Activated naive CD8-positive, alpha-beta T cell treated with anti-CD3 and anti-CD28 coated beads for 36 hours (primary cell): ENCODE data around the gene NCLN. TPM values are rescaled to one million over a fixed set of nuclear protein-coding genes. Genes with fewer than 3 reads are reported as not detected.
"Not testable (repeated sequence)": the region's sequence is repeated elsewhere in the genome, so short reads cannot be mapped to it uniquely, and the experiment has no call there.

Experiments used
- DNase-seq: peaks from one replicate; pipeline ENCODE4 v3.0.0; 2021
- H3K27ac Mint-ChIP-seq: one replicate; pipeline ENCODE4 v1.8.0; 2022; ENCODE audit warnings: mild to moderate bottlenecking, moderate library complexity, mixed read lengths
- H3K27me3 Mint-ChIP-seq: one replicate; pipeline ENCODE4 v1.8.0; 2022; ENCODE audit warnings: mild to moderate bottlenecking, mixed read lengths
- H3K36me3 Mint-ChIP-seq: one replicate; pipeline ENCODE4 v1.8.0; 2021; ENCODE audit warnings: mild to moderate bottlenecking, mixed read lengths
- H3K4me1 Mint-ChIP-seq: one replicate; pipeline ENCODE4 v1.8.0; 2021; ENCODE audit warnings: mixed read lengths
- H3K4me3 Mint-ChIP-seq: one replicate; pipeline ENCODE4 v1.8.0; 2022; ENCODE audit warnings: mild to moderate bottlenecking, moderate library complexity, mixed read lengths
- H3K9me3 Mint-ChIP-seq: one replicate; pipeline ENCODE4 v1.8.0; 2022; ENCODE audit warnings: mixed read lengths
- total RNA-seq, 2 experiments: library from RNA; stranded (reverse); gene quantifications; one replicate each; pipeline ENCODE4 v1.2.3, GENCODE V29; 2021

Gene NCLN
- total RNA-seq, 2 experiments from 2014 or later = 86.5 to 91.3 TPM

GRCh38 chr19:3233831-3234230 is 48.1 kb downstream of the NCLN start:
- H3K9me3 Mint-ChIP-seq = no peaks in the 10 kb centered on the region
- H3K36me3 Mint-ChIP-seq = no peaks in the 10 kb centered on the region
- no peak overlapping the region for H3K4me3 Mint-ChIP-seq
- peaks cover 8% of the 10 kb centered on the region for H3K27me3 Mint-ChIP-seq
- no peak for DNase-seq
- H3K27ac Mint-ChIP-seq = no peak overlapping the region
- H3K4me1 Mint-ChIP-seq = no peaks in the 10 kb centered on the region

DNA sequence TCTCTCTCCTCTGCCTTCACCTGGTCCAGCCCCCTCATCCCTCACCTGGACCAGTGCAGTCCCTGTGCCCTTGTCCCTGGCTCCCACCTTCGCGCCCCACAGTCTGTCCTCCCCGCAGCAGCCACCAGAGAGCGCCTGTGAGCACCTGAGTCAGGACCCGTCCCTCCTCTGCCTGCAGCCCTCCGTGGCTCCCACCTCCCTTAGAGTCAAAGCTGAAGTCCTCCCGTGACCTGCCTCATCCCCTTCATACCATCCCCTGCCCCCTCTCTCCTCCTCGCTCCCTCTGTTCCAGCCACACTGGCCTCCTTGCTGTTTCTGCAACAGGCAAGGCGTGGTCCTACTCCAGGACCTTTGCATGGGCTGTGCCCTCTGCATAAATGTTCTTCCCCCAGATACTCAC is 49.1 kb downstream of the NCLN start:
- Mint-ChIP-seq H3K4me1 (no peaks in the 10 kb centered on the region), H3K9me3 (no peaks in the 10 kb centered on the region), H3K36me3 (no peaks in the 10 kb centered on the region), H3K27ac (no peak overlapping the region), H3K4me3 (no peak overlapping the region), H3K27me3 (peaks cover 6% of the 10 kb centered on the region)
- peak; percentile 24 for DNase-seq

DNA sequence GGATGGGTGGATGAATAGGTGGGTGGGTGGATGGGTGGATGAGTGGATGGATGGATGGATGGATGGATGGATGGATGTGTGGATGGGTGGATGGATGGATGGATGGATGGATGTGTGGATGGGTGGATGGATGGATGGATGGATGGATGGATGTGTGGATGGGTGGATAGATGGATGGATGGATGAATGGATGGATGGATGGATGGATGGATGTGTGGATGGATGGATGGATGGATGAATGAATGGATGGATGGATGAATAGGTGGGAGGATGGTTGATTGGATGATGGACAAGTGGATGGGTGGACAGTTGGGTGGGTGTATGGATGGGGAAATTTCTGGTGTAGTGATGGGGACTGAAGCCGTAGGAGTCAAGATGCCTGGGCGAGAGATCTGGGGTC is 49.9 kb downstream of the NCLN start:
- H3K27me3 Mint-ChIP-seq, DNase-seq, H3K9me3 Mint-ChIP-seq, H3K4me1 Mint-ChIP-seq, H3K4me3 Mint-ChIP-seq, H3K36me3 Mint-ChIP-seq, H3K27ac Mint-ChIP-seq: not testable (repeated sequence)

GRCh38 chr19:3236272-3236671 is 50.5 kb downstream of the NCLN start:
- no peak overlapping the region for H3K27ac Mint-ChIP-seq
- H3K4me1 Mint-ChIP-seq = no peaks in the 10 kb centered on the region
- H3K36me3 Mint-ChIP-seq = no peaks in the 10 kb centered on the region
- no peaks in the 10 kb centered on the region for H3K9me3 Mint-ChIP-seq
- H3K4me3 Mint-ChIP-seq = no peak overlapping the region
- DNase-seq = no peak
- peaks cover 6% of the 10 kb centered on the region for H3K27me3 Mint-ChIP-seq

- no peak for DNase-seq
- Mint-ChIP-seq H3K36me3 (no peaks in the 10 kb centered on the region), H3K9me3 (no peaks in the 10 kb centered on the region), H3K4me3 (no peak overlapping the region), H3K27me3 (peaks cover 6% of the 10 kb centered on the region), H3K27ac (no peak overlapping the region), H3K4me1 (no peaks in the 10 kb centered on the region)
These were observed 52.4 kb downstream of the NCLN start for GRCh38 chr19:3238066-3238561.

GRCh38 chr19:3239367-3239766 is 53.6 kb downstream of the NCLN start:
- H3K27ac Mint-ChIP-seq = no peak overlapping the region

DNA sequence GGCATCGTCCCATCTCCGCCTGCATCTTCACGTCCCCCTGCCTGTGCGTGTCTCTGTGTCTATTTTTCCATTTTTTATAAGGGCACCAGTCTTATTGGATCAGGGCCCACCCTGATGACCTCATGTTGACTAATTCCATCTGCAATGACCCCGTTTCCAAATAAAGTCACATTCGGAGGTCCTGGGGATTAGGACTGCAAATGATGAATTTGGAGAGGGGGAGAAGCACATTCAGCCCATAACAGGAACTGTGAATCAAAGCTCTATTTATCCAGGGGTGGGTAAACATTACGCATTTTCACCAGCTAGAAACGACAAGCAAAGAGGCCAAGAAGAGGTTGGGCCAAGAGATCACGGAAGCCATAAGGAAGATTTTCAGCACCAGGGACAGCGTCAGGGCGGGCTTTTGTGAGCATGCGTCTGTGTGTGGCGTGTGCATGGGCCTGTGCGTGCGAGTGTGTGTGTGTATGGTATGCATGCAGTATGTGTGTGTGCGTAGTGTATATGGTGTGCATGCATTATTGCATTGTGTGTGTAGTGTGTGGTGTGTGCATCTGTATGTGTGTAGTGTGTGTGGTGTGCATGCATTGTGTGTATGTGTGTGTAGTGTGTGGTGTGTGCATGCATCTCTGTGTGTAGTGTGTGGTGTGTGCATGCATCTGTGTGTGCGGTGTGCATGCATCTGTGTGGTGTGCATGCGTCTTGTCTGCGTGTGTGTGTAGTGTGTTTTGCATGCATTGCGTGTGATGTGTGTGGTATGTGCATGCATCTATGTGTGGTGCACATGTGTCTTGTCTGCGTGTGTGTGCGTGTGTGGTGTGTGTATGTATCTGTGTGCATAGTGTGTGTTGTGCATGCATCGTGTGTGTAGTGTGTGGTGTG is 58.3 kb downstream of the NCLN start:
- no peaks in the 10 kb centered on the region for H3K4me1 Mint-ChIP-seq
- H3K27ac Mint-ChIP-seq = no peak overlapping the region
- no peaks in the 10 kb centered on the region for H3K27me3 Mint-ChIP-seq
- peak; percentile 51 for DNase-seq
- no peak overlapping the region for H3K4me3 Mint-ChIP-seq
- no peaks in the 10 kb centered on the region for H3K9me3 Mint-ChIP-seq
- H3K36me3 Mint-ChIP-seq = no peaks in the 10 kb centered on the region

More at GRCh38 chr19:3239367-3239766, 53.6 kb downstream of the NCLN start:
- no peaks in the 10 kb centered on the region for H3K4me1 Mint-ChIP-seq
- DNase-seq = no peak
- H3K36me3 Mint-ChIP-seq = no peaks in the 10 kb centered on the region
- H3K4me3 Mint-ChIP-seq = no peak overlapping the region
- H3K27me3 Mint-ChIP-seq = peaks cover 6% of the 10 kb centered on the region
- no peaks in the 10 kb centered on the region for H3K9me3 Mint-ChIP-seq

- no peak overlapping the region for H3K27ac Mint-ChIP-seq
These were observed 59.3 kb downstream of the NCLN start for GRCh38 chr19:3245050-3245449.

DNA sequence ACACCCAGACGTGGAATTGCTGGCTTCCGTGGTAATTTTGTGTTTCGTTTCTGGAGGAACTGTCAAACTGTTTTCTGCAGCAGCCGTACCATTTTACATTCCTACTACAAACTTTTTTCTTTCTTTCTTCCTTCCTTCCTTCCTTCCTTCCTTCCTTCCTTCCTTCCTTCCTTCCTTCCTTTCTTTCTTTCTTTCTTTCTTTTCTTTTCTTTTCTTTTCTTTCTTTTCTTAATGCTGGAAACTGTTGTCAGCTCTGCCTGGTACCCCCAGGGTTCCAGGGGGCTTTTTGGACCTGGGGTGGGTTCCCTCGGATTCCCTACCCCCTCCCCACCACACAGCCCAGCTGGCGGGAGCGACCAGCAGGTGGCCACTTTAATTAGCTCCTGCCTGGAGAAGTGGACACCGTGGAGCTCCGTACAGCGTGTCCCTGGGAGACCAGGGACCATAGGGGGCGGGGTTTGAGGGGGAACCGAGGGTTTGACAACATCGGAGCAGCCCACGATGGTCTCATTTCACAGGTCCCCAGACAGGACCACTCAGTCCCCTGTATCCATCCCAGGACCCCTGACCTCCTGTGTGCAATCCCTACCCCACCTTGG is 63.1 kb downstream of the NCLN start:
- no peaks in the 10 kb centered on the region for H3K36me3 Mint-ChIP-seq
- H3K4me3 Mint-ChIP-seq = no peak overlapping the region
- no peak for DNase-seq
- H3K4me1 Mint-ChIP-seq = no peaks in the 10 kb centered on the region
- peaks cover 16% of the 10 kb centered on the region for H3K27me3 Mint-ChIP-seq
- no peak overlapping the region for H3K27ac Mint-ChIP-seq
- H3K9me3 Mint-ChIP-seq = peaks cover 8% of the 10 kb centered on the region

More at GRCh38 chr19:3245050-3245449, 59.3 kb downstream of the NCLN start:
- Mint-ChIP-seq H3K9me3 (no peaks in the 10 kb centered on the region), H3K36me3 (no peaks in the 10 kb centered on the region), H3K27me3 (peaks cover 9% of the 10 kb centered on the region), H3K4me3 (no peak overlapping the region), H3K4me1 (no peaks in the 10 kb centered on the region)
- no peak for DNase-seq

DNA sequence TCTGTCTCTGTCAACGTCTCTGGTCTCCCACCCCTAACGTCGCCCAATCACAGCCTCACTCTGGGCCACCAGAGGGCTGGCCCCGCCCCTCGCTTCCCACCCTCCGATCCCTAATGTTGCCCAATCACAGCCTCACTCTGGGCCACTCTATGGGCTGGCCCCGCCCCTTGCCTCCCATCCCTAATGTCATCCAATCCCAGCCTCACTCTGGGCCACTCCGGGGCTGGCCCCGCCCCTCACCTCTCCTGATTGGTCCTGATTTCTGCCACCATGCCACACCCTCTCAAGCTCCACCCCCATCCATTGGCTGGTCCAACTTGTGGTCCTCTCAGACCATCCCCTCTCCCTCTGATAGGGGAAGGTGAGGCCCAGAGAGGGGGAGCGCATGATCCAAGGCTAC is 63.7 kb downstream of the NCLN start:
- H3K36me3 Mint-ChIP-seq = no peaks in the 10 kb centered on the region
- H3K4me1 Mint-ChIP-seq = no peaks in the 10 kb centered on the region
- H3K9me3 Mint-ChIP-seq = peaks cover 11% of the 10 kb centered on the region
- peak; percentile 23 for DNase-seq
- H3K4me3 Mint-ChIP-seq = no peak overlapping the region
- H3K27me3 Mint-ChIP-seq = peaks cover 16% of the 10 kb centered on the region
- H3K27ac Mint-ChIP-seq = no peak overlapping the region

GRCh38 chr19:3250675-3251074 is 64.9 kb downstream of the NCLN start:
- H3K27ac Mint-ChIP-seq = no peak overlapping the region
- peaks cover 11% of the 10 kb centered on the region for H3K9me3 Mint-ChIP-seq
- no peaks in the 10 kb centered on the region for H3K4me1 Mint-ChIP-seq
- DNase-seq = peak; percentile 30
- H3K4me3 Mint-ChIP-seq = no peak overlapping the region
- peaks cover 16% of the 10 kb centered on the region for H3K27me3 Mint-ChIP-seq
- no peaks in the 10 kb centered on the region for H3K36me3 Mint-ChIP-seq

- Mint-ChIP-seq H3K27me3 (peaks cover 16% of the 10 kb centered on the region), H3K36me3 (no peaks in the 10 kb centered on the region), H3K27ac (no peak overlapping the region), H3K4me3 (no peak overlapping the region), H3K4me1 (no peaks in the 10 kb centered on the region), H3K9me3 (peaks cover 11% of the 10 kb centered on the region)
- DNase-seq = no peak
These were observed 65.5 kb downstream of the NCLN start for GRCh38 chr19:3251229-3251628.

DNA sequence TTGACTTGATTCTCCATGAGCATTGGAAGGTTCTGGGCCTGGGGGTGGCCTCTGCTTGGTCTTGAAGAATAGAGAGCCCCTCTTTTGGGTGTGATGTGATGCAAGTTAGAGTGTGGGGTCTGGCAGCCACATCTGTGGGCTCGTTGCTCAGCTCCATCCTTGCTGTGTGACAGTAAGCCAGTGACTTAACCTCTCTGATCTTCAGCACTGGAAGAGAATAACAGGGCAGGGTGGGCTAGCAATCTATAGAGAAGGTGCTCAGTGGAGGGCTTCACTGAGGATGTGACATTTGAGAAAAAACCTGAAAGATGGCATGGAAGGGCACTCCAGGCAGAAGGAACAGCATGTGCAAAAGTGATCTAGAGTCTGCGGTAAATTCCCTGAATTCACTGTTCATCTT is 66.9 kb downstream of the NCLN start:
- H3K4me1 Mint-ChIP-seq = no peaks in the 10 kb centered on the region
- H3K36me3 Mint-ChIP-seq = no peaks in the 10 kb centered on the region
- H3K27ac Mint-ChIP-seq = no peak overlapping the region
- peaks cover 16% of the 10 kb centered on the region for H3K27me3 Mint-ChIP-seq
- no peak overlapping the region for H3K4me3 Mint-ChIP-seq
- peaks cover 11% of the 10 kb centered on the region for H3K9me3 Mint-ChIP-seq
- DNase-seq = no peak

DNA sequence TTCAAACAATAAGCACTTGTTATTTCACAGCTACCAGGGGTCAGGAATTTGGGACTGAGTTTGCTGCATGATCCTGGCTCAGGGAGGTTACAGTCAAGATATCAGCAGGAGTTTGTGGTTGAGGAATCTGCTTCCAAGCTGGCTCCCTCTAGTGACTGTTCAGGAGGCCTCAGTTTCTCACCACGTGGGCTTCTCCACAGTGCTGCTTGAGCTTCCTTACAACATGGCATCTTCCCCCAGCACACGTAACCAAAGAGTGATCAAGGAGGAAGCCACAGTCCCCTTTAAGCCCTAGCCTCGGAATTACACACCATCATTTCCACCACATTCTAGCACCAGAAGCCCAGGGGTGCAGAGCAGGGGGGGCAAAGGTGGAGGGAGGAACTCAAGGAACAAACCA is 67.5 kb downstream of the NCLN start:
- Mint-ChIP-seq H3K27me3 (peaks cover 16% of the 10 kb centered on the region), H3K4me1 (no peaks in the 10 kb centered on the region), H3K9me3 (peaks cover 11% of the 10 kb centered on the region), H3K4me3 (no peak overlapping the region), H3K36me3 (no peaks in the 10 kb centered on the region), H3K27ac (no peak overlapping the region)
- DNase-seq = no peak

DNA sequence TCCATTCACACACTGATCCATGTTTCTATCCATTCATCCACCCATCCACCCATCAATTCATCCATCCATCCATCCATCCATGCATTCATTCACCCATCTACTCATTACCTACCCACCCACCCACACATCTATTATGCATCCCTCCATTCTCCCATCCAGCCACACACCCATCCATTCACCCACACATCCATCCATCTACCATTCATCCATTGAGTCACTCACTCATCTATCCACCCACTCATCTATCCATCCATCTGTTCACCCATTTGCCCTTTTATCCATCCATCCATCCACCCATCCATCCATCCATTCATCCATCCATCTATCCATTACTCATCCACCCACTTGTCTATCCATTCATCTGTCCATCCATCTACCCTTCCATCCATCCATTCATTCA is 68.8 kb downstream of the NCLN start:
- Mint-ChIP-seq H3K36me3 (no peaks in the 10 kb centered on the region), H3K9me3 (peaks cover 11% of the 10 kb centered on the region), H3K4me1 (no peaks in the 10 kb centered on the region), H3K4me3 (no peak overlapping the region), H3K27ac (no peak overlapping the region), H3K27me3 (peaks cover 13% of the 10 kb centered on the region)
- no peak for DNase-seq

DNA sequence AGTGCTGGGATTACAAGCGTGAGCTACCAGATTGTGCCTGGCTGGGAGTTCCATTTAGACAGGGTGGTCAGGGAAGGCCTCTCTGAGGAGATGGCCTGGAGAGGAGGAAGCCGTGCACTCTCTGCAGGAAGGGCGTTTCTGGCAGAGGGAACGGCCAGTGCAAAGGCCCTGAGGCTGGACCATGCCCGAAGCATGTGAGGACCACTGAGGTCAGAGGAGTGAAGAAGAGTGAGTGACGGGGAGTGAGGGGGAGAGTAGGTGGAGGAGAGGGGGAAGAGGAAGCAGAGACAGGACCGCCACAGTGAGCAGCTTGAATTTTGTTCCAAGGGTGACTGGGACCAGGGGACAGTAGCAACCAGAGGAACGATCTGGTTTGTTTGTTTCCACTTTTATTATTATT is 71.3 kb downstream of the NCLN start:
- Mint-ChIP-seq H3K4me3 (no peak overlapping the region), H3K9me3 (peaks cover 11% of the 10 kb centered on the region), H3K27ac (no peak overlapping the region)

More for the DNA sequence above, 71.3 kb downstream of the NCLN start:
- no peaks in the 10 kb centered on the region for H3K36me3 Mint-ChIP-seq
- H3K27me3 Mint-ChIP-seq = no peaks in the 10 kb centered on the region
- H3K4me1 Mint-ChIP-seq = no peaks in the 10 kb centered on the region
- DNase-seq = no peak
